22Rv1 (cell line): ENCODE data around the gene ZNF419.
"Not testable (repeated sequence)": the region's sequence is repeated elsewhere in the genome, so short reads cannot be mapped to it uniquely, and the experiment has no call there.

Experiments
- CTCF ChIP-seq: fragments of 450-650 bp; IDR thresholded peaks from 2 replicates; pipeline ENCODE4 v1.5.1; 2017; ENCODE audit warnings: mild to moderate bottlenecking
- ZFX ChIP-seq: fragments of 450-650 bp; IDR thresholded peaks from 2 replicates; pipeline ENCODE4 v1.6.1; 2017; ENCODE audit warnings: antibody characterized with exemption, borderline replicate concordance

GRCh38 chr19:57487477-57488298 is at the start of gene ZNF419:
- TF ChIP-seq CTCF, ZFX: not testable (repeated sequence)
